ENCODE measurements around the gene ABCC10.

Gene ABCC10

DNA sequence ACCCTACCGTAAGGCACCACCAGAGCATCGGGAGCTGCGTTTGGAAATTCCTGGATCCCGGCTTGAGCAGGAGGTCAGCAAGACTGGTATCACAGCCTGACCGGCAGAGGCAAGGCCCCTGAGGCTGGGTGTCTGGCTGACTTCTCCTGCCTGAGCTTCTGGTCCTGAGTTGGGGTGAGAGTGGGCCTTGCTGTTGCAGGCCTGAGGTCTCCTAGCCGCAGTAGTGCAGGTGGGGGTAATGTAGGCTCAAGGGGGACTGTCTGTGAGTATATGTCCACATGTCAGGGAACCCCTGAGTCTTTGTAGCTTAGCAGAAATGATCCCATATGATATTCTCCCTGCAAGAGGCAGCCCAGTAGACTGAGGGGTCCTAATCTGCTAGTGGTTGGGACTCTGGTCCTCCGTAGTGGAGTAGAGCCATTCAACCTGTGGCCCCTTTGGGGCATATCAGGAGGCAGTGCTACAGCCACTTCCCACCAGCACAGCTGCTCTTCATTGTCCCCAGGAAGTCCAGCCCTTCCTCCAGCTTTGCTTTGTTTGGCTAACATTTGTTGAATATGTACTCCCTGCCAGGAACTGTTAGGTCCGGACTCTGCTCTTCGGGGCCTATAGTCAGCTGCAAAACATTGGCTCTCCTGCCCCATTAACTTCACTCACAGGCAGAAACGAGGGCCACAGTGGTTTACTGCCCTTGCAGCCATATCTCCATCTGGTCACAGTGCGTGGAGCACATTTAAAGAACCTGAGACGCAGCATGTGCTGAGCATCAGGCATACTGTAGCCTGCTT lies 71.9 kb downstream of the ABCC10 start:
- H3K27ac Mint-ChIP-seq, result no peak overlapping the region
- H3K4me1 Mint-ChIP-seq (ENCODE audit: low read depth), result peaks cover 15% of the 10 kb centered on the region
- H3K9me3 Mint-ChIP-seq (ENCODE audit: low read depth), result no peaks in the 10 kb centered on the region
- no peak overlapping the region for H3K4me3 Mint-ChIP-seq
- H3K36me3 Mint-ChIP-seq, result no peaks in the 10 kb centered on the region
- no peaks in the 10 kb centered on the region for H3K27me3 Mint-ChIP-seq

All from activated naive CD8-positive, alpha-beta T cell (primary cell).